A549 (cell line): ENCODE results near the gene MYT1.

ENCODE experiments used
- CTCF ChIP-seq: fragments of >200 bp; sonication (Bioruptor Twin); formaldehyde crosslinking; IDR thresholded peaks from 3 replicates; pipeline ENCODE4 v1.5.1; 2016
- POLR2A ChIP-seq: IDR thresholded peaks from 2 replicates; pipeline ENCODE4 v1.6.1; 2012; ENCODE audit warnings: mild to moderate bottlenecking, low read length
- REST ChIP-seq: fragments of 200-600 bp; sonication (generic); IDR thresholded peaks from 2 replicates; pipeline ENCODE4 v1.6.1; 2016; ENCODE audit warnings: antibody characterized with exemption, mild to moderate bottlenecking, moderate library complexity
- USF2 ChIP-seq: fragments of 450-650 bp; IDR thresholded peaks from 2 replicates; pipeline ENCODE4 v1.6.1; 2014; ENCODE audit warnings: antibody characterized with exemption

- TF ChIP-seq USF2, result no peak
- no peak for TF ChIP-seq REST
- no peak for TF ChIP-seq CTCF
- no peak for TF ChIP-seq POLR2A
These were observed 80.8 kb downstream of the MYT1 start for GRCh38 chr20:64244870-64245603.
